ENCODE data around the gene POU6F2.
"Not testable (repeated sequence)": the region's sequence is repeated elsewhere in the genome, so short reads cannot be mapped to it uniquely, and the experiment has no call there.

POU6F2 gene

DNA sequence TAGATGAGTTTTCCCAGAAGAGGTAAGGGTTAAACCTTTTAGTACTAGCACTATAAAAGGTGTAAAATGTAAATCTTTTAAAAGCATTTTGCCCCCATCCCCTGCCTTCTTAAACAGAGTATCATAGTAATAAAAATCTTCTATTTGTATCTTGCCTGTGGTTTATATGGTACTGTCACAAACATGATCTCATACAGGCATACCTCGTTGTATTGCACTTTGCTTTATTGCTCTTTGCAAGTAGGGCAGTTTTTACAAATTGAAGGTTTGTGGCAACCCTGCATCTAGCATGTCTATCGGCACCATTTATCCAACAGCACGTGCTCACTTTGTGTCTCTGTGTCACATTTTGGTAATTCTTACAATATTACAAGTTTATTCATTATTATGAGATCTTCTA, 389.7 kb downstream of the POU6F2 start:
- no peak for DNase-seq

GRCh38 chr7:39367943-39368342, 390.2 kb downstream of the POU6F2 start:
- no peak for DNase-seq

DNA sequence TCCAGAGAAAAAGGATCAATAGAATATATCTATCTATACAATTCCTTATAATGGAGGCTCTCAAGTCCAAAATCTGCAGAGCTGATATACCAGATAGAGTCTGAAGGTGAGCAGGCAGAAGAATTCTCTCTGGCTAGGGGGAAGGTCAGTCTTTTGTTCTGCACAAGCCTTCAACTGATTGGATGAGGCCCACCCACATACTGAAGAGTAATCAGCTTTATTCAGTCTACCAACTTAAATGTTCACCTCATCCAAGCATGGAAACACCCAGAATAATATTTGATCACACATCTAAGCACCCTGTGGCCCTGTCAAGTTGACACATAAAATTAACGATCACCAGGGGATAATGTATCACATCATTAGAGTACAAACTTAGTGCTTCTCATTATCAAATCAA, 394.7 kb downstream of the POU6F2 start:
- DNase-seq = no peak

GRCh38 chr7:39374436-39375040, 396.8 kb downstream of the POU6F2 start:
- no peak for DNase-seq

GRCh38 chr7:39375047-39375873, 397.6 kb downstream of the POU6F2 start:
- no peak for DNase-seq

DNA sequence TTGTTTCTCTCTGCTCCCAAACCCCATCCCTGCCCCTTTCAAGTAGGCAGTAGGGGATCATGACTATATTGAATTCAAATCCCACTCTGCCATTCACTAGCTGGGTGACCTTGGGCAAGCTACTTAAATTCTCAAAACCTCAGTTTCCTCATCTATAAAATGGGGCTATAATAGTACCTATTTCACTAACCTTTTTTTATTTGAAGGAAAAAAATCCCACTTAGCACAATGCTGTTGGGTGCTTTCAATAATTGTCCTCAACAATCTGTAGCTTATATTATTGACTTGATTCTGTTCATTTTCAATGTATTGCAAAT, 398.1 kb downstream of the POU6F2 start:
- no peak for DNase-seq

DNA sequence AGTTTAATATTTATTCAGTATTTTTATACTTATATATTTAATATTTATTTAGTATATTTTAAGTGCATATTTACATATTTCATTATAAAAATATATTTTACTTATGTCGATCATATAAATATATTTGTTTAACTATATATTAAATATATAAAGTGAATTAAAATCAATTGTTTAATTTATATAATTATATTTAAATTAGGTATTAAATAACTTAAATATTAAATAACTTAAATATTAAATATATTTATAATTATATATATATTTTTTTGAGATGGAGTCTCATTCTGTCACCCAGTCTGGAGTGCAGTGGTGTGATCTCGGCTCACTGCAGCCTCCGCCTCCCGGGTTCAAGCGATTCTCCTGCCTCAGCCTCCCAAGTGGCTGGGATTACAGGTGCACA, 399.2 kb downstream of the POU6F2 start:
- DNase-seq = not testable (repeated sequence)

DNA sequence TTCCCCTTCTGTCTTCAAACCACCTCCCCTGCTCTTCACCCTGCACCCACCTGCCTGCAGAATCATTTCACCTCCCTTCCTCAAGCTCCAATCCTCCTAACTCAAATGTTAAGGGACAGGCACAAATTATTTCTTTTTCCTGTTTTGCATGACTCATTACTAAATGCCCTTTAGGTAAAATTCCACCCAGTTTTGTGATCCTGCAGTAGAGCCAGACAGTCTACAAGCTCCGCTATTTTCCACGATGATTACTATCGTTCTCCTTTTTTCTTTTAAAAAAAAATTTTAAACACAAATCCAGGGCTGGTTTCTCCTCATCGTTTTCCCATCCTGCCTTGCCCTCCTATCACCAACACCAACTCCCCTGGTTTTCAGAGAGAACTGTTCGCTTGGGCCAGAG, 401.7 kb downstream of the POU6F2 start:
- DNase-seq = no peak

DNA sequence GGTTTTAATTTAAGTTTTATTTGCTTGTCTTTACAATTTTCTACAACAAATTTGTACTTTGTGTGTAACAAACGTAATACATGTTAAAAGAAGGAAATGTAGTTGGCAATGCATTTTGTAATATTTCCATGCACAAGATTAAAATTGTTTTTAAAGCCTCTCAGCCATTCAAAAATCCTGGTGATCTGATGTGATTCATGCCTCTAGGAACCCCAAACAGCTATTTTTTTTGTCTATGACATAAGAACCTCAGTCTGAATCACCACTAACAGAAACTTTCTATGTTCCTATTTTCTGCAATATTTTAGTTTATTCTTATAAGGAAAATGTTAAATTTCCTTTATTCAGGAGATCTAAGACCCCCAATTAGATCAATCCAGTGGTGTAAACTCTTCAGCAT, 405.4 kb downstream of the POU6F2 start:
- DNase-seq = no peak

GRCh38 chr7:39384386-39384785, 406.7 kb downstream of the POU6F2 start:
- DNase-seq = no peak

DNA sequence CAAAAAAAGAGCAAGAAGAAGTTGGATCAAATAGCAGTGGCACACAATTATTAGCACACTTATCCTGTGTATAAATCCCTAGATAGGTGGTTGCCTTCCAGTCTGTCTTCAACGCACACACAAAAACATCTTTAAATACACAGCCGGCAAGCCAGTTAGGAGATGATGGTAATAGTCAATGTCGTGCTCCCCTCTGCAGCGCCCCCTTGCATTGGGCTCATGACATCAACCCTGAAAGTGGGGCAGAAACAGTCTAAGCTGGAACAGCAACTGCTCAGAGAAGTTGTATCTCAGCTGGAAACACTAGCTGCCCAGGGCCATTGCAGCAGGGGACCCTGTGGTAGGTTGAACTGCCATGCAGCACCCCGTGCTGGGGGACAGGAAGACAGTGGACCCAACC, 409.0 kb downstream of the POU6F2 start:
- no peak for DNase-seq

DNA sequence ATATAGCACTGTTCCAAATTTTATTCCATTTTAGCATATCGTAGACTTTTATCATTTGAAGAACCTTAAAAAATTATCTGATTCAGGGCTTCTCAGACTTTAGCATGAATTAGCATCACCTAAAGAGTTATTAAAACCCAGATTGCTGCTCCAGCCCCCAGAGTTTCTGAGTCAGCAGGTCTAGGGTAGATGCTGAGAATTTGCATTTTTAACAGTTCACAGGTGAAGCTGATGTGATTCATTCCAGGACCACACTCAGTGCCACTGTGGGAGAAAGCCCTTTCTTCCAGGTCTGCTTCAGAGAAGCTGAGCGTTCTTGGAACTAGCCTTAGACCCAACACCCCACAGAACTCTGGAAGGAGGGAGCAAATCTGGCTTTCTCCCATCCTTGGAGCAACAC, 414.4 kb downstream of the POU6F2 start:
- no peak for DNase-seq

DNA sequence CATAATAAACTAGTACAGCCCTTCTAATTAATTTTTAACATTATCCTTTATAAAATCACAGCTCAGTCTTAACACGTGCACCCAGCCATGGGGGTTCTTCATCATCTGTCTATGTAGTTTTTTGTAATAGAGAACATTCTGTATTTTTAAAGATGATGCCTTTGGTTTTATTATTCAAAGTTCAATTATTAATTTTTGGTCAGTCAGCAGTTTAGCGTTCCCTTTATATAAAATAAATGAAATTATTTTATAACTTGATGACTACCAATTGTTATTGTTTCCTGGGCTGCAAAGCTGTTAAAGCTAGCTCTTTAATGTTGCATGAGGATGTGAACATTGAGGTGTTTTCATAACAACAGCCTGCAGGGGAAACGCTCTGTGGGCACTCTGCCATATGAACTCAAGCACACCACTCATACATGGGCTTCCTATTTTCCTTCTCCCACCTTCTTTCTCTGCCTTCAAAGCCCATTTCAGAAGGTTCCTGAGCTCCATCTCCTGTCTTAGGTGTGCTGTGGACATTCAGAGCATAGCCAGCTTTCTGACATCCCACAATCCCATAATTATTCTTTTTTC, 416.5 kb downstream of the POU6F2 start:
- no peak for DNase-seq

DNA sequence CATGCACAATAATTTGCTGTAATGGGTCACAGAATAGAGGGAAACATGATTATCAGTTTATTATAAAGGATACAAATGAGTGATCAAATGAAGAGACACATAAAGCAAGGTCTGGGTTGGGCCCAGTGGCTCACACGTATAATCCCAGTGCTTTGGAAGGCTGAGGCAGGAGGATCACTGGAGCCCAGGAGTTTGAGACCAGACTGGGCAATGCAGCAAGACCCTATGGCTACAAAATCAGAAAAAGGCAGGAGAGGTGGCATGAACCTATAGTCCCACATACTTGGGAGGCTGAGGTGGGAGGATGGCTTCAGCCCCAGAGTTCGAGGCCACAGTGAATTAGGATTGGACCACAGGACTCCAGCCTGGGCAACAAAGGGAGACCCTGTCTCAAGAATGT, 421.7 kb downstream of the POU6F2 start:
- DNase-seq = no peak

- no peak for DNase-seq
These were observed 422.3 kb downstream of the POU6F2 start for GRCh38 chr7:39399986-39400385.

DNA sequence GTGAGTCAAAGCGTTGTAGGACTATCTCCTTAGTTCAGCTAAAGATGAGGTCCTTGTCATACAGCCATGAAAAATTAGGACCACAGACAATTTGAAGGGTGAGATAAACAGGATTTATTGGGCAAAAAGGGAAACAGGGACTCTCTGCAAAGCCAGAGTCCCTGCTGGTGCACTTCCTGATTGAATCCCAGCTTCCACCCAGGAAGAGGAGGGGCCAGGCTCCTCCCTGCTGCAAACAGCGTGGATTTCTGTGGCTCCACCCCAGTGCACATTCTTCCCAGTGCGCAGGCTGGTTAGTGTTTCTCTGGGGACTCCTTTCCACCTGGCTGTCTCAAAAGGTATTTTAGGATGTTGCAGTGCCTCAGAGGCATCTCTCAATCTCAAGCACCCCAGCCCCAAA, 423.1 kb downstream of the POU6F2 start:
- no peak for DNase-seq

GRCh38 chr7:39402034-39402433, 424.3 kb downstream of the POU6F2 start:
- no peak for DNase-seq

- no peak for DNase-seq
These were observed 427.2 kb downstream of the POU6F2 start for GRCh38 chr7:39404907-39405306.

GRCh38 chr7:39405581-39405980, 427.9 kb downstream of the POU6F2 start:
- no peak for DNase-seq

DNA sequence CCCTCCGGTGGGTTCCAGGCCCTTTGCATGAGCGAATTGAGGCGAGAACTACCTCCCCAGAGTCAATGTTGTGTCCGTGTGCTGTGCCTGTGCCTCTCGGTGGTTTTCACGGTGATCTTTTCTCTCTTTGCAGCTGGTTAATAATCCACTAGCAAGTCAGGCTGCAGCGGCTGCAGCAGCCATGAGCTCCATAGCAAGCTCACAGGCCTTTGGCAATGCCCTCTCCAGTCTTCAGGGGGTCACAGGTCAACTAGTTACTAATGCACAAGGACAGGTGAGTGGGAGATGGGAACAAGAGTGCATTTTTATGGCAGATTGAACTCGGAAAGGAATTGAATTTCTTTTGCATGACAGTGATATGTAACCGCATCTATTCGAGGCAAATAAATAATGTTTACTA, 428.8 kb downstream of the POU6F2 start:
- no peak for DNase-seq

- peak; percentile 27 for DNase-seq
These were observed 429.4 kb downstream of the POU6F2 start for GRCh38 chr7:39407137-39407536.

GRCh38 chr7:39407723-39408122, 430.0 kb downstream of the POU6F2 start:
- no peak for DNase-seq

GRCh38 chr7:39408906-39409305, 431.2 kb downstream of the POU6F2 start:
- DNase-seq = no peak

- no peak for DNase-seq
These were observed 432.9 kb downstream of the POU6F2 start for GRCh38 chr7:39410582-39410981.
